Bronchial epithelial cell (primary cell): ENCODE data around the gene PKN2. TPM values are rescaled to one million over a fixed set of nuclear protein-coding genes. Genes with fewer than 3 reads are reported as not detected.

Experiments
- DNase-seq: peaks from one replicate; pipeline ENCODE4 v3.0.0-alpha.2; 2010; ENCODE audit warnings: low read depth
- FAIRE-seq: peaks from 2 replicates; lab custom pipeline; 2011; peaks lifted over from hg19 to GRCh38; lab: Jason Lieb, UNC
- H3K27me3 ChIP-seq: 2 replicates; pipeline ENCODE4 v1.5.1; 2011; ENCODE audit warnings: low read length; ENCODE audit not compliant: control insufficient read depth, insufficient read depth
- H3K36me3 ChIP-seq: 2 replicates; pipeline ENCODE4 v1.5.1; 2011; ENCODE audit warnings: low read length; ENCODE audit not compliant: control insufficient read depth, insufficient read depth
- H3K4me3 ChIP-seq: 2 replicates; pipeline ENCODE4 v1.5.1; 2011; ENCODE audit warnings: mild to moderate bottlenecking, low read depth, low read length, control low read depth
- total RNA-seq: library from RNA; depleted of rRNA; stranded (reverse); fragments of >200 nt; gene quantifications from 2 replicates; pipeline ENCODE4 v1.2.1, GENCODE V29; 2014
- TF ChIP-seq, protein P1 (sequence below): IDR thresholded peaks from 2 replicates; pipeline ENCODE4 v1.5.1; 2011; ENCODE audit warnings: mild to moderate bottlenecking, moderate library complexity, low read length, control low read depth, inconsistent platforms; ENCODE audit not compliant: insufficient read depth, severe bottlenecking

The PKN2 gene
- total RNA-seq, 1 donor from 2014 or later, result 18.2 TPM

GRCh38 chr1:88883156-88883555, 199.1 kb downstream of the PKN2 start:
- H3K36me3 ChIP-seq, result peaks cover 1% of the 10 kb centered on the region

More at GRCh38 chr1:88883156-88883555, 199.1 kb downstream of the PKN2 start:
- no peak for FAIRE-seq
- Histone ChIP-seq H3K4me3 (no peak overlapping the region), H3K27me3 (no peaks in the 10 kb centered on the region)
- no peak for DNase-seq
- TF ChIP-seq, protein P1, sequence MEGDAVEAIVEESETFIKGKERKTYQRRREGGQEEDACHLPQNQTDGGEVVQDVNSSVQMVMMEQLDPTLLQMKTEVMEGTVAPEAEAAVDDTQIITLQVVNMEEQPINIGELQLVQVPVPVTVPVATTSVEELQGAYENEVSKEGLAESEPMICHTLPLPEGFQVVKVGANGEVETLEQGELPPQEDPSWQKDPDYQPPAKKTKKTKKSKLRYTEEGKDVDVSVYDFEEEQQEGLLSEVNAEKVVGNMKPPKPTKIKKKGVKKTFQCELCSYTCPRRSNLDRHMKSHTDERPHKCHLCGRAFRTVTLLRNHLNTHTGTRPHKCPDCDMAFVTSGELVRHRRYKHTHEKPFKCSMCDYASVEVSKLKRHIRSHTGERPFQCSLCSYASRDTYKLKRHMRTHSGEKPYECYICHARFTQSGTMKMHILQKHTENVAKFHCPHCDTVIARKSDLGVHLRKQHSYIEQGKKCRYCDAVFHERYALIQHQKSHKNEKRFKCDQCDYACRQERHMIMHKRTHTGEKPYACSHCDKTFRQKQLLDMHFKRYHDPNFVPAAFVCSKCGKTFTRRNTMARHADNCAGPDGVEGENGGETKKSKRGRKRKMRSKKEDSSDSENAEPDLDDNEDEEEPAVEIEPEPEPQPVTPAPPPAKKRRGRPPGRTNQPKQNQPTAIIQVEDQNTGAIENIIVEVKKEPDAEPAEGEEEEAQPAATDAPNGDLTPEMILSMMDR, result no peak

Other genes with a start within 250 kb of the PKN2 start
- gene GTF2B, start 207.3 kb downstream of the PKN2 start, total RNA-seq, result 38.0 and 40.8 TPM in 2 replicates